ENCODE measurements around the gene CELF4. TPM values are rescaled to one million over a fixed set of nuclear protein-coding genes. Genes with fewer than 3 reads are reported as not detected.

Gene CELF4
- total and polyA plus RNA-seq, 2 of the 4 experiments (the other 2 are of a cell fraction) = not detected

DNA sequence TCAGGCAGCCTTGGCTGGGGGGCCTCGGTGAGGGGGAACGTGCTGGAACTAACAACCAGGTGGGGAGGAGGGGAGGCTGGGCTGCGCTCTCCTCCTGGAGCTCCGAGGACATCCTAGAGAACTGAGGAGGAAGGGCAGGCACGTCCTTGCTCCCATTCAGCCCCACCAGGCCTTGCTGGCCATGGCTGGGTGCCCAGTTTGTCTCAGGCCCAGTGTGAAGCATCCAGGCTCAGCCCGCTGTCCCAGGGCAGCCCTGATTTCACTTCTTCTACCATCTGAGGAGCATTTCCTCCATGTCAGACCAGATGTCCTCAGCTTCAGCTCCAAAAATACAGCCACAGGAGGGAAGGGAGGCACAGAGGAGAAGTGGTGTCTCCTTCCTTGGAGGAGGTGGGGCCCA, 125.4 kb downstream of the CELF4 start:
- no TSS peak for BruUV-seq (replicated peaks)
- dilution Hi-C loops (cut with HindIII; ENCODE audit: low sequenced_read_pairs, unreplicated experiment) = no loop called here
- Histone ChIP-seq H3K4me2 (ENCODE audit: low read depth, low read length) (no peak overlapping the region), H3K27me3 (ENCODE audit: control insufficient read depth, insufficient read depth, low read length) (peaks cover 6% of the 10 kb centered on the region; the same call in 1 of the 2 replicates), H4K8ac (ENCODE audit: low read depth in 2 of 2, low read length in 2 of 2) (no peak overlapping the region), H3K79me1 (ENCODE audit: low read depth in 1 of 2, low read length in 2 of 2) (no peaks in the 10 kb centered on the region), H2AK9ac (replicated peaks; ENCODE audit: low read depth, low read length, poor library complexity) (no peak overlapping the region), H3K36me3 (ENCODE audit: control insufficient read depth, insufficient read depth, low read length) (no peaks in the 10 kb centered on the region), H3K4me3 (ENCODE audit: insufficient read depth, low read depth, low read length) (no peak overlapping the region), H3K9me3 (ENCODE audit: control insufficient read depth, insufficient read depth, low read length) (no peaks in the 10 kb centered on the region), H3K9me1 (ENCODE audit: insufficient read depth, low read length) (no peaks in the 10 kb centered on the region), H2BK15ac (ENCODE audit: low read depth, low read length) (no peak overlapping the region), H4K20me1 (ENCODE audit: insufficient read depth, low read length) (no peaks in the 10 kb centered on the region), H3K4ac (ENCODE audit: low read depth, low read length) (no peak overlapping the region), H2BK5ac (ENCODE audit: low read depth, low read length, poor library complexity, severe bottlenecking) (no peak overlapping the region), H3K56ac (ENCODE audit: extremely low read depth, insufficient read depth, low read length) (no peak overlapping the region), H3K4me1 (ENCODE audit: control insufficient read depth, insufficient read depth, low read length) (no peaks in the 10 kb centered on the region; the same call in 1 of the 2 replicates), H2AFZ (replicated peaks; ENCODE audit: low read length, poor library complexity) (no peak overlapping the region), H4K91ac (ENCODE audit: insufficient read depth, low read depth, low read length) (no peak overlapping the region), H3K27ac (ENCODE audit: insufficient read depth, low read length) (no peak overlapping the region), H2BK20ac (ENCODE audit: low read depth, low read length) (no peak overlapping the region), H3K14ac (replicated peaks; ENCODE audit: low read depth, low read length) (no peak overlapping the region), H4K5ac (ENCODE audit: low read depth, low read length) (no peak overlapping the region), H2BK120ac (ENCODE audit: low read depth, low read length) (no peak overlapping the region), H3K9ac (ENCODE audit: low read depth, low read length) (no peak overlapping the region), H3K18ac (ENCODE audit: low read depth, low read length) (no peak overlapping the region), H3K23ac (ENCODE audit: low read depth, low read length) (no peak overlapping the region), H2AK5ac (ENCODE audit: low read depth, low read length) (no peak overlapping the region)
- ATAC-seq (ENCODE audit: low read depth) = no peak
- WGBS, 2 experiments (ENCODE audit: extremely low coverage in 2 of 2, insufficient read length in 1 of 2) = no CpG with 5 or more reads among the region's 6 CpGs
- intact Hi-C loops (cut with micrococcal nuclease) = no loop called here
- in situ Hi-C loops (cut with MboI; ENCODE audit: low sequenced_read_pairs) = loop anchor here (10.0 kb wide), 1 partner anchor 45 kb away; no protein-coding TSS in a partner anchor
- no peak for TF ChIP-seq RFX5 (IDR thresholded peaks at IDR 0.05; ENCODE audit: low read depth, low read length)
- no peak for TF ChIP-seq POLR2A (IDR thresholded peaks at IDR 0.05; ENCODE audit: low read depth, low read length)
- TF ChIP-seq RCOR1 (IDR thresholded peaks at IDR 0.05; ENCODE audit: insufficient replicate concordance, low read length) = no peak
- TF ChIP-seq NFE2L2 (IDR thresholded peaks at IDR 0.05; ENCODE audit: low read depth, low read length) = no peak
- TF ChIP-seq CEBPB (IDR thresholded peaks at IDR 0.05; ENCODE audit: low read depth, low read length) = no peak
- no peak for TF ChIP-seq CHD1 (IDR thresholded peaks at IDR 0.05; ENCODE audit: low read depth, low read length)
- no peak for TF ChIP-seq CTCF (conservative IDR thresholded peaks at IDR 0.05; ENCODE audit: low read depth, low read length)
- no peak for TF ChIP-seq RAD21 (IDR thresholded peaks at IDR 0.05; ENCODE audit: low read length)
- no peak for DNase-seq
- ChIA-PET CTCF (no interaction called here), POLR2A (ENCODE audit: unreplicated experiment) (no interaction called here)
